GM23248 (cell line): ENCODE measurements around the gene VPS33A. TPM values are rescaled to one million over a fixed set of nuclear protein-coding genes. Genes with fewer than 3 reads are reported as not detected.

Source experiments
- DNase-seq: peaks from one replicate; pipeline ENCODE4 v3.0.0-alpha.2; 2015
- H2AFZ ChIP-seq: fragments of 200-600 bp; sonication (generic); 2 replicates; pipeline ENCODE4 v1.6.1; 2016; ENCODE audit warnings: antibody characterized with exemption
- H3F3A ChIP-seq: fragments of 200-600 bp; sonication (generic); 2 replicates; pipeline ENCODE4 v1.6.1; 2016; ENCODE audit warnings: mild to moderate bottlenecking, antibody characterized with exemption, mixed run types; ENCODE audit not compliant: insufficient read depth
- H3K27ac ChIP-seq: fragments of 200-600 bp; sonication (generic); 2 replicates; pipeline ENCODE4 v1.5.1; 2016; ENCODE audit warnings: mild to moderate bottlenecking
- H3K27me3 ChIP-seq: fragments of 200-600 bp; sonication (generic); replicated peaks from 2 replicates; pipeline ENCODE4 v1.6.1; 2016; ENCODE audit warnings: mild to moderate bottlenecking; ENCODE audit not compliant: insufficient read depth
- H3K36me3 ChIP-seq: fragments of 200-600 bp; sonication (generic); 2 replicates; pipeline ENCODE4 v1.6.1; 2016; ENCODE audit warnings: low read depth, mild to moderate bottlenecking
- H3K4me1 ChIP-seq: fragments of 200-600 bp; sonication (generic); 2 replicates; pipeline ENCODE4 v1.6.1; 2016; ENCODE audit warnings: mild to moderate bottlenecking; ENCODE audit not compliant: insufficient read depth
- H3K4me2 ChIP-seq: fragments of 200-600 bp; sonication (generic); one replicate; pipeline ENCODE4 v1.6.1; 2016; ENCODE audit warnings: mild to moderate bottlenecking; ENCODE audit not compliant: unreplicated experiment
- H3K4me3 ChIP-seq: fragments of 200-600 bp; sonication (generic); 2 replicates; pipeline ENCODE4 v1.5.1; 2016; ENCODE audit warnings: mild to moderate bottlenecking
- H3K79me2 ChIP-seq: fragments of 200-600 bp; sonication (generic); 2 replicates; pipeline ENCODE4 v1.6.1; 2016; ENCODE audit warnings: mild to moderate bottlenecking; ENCODE audit not compliant: insufficient read depth
- H3K9ac ChIP-seq: fragments of 200-600 bp; sonication (generic); 2 replicates; pipeline ENCODE4 v1.6.1; 2016; ENCODE audit warnings: mild to moderate bottlenecking
- H3K9me2 ChIP-seq: fragments of 200-600 bp; sonication (generic); 2 replicates; pipeline ENCODE4 v1.6.1; 2016; ENCODE audit warnings: mixed run types, mild to moderate bottlenecking, moderate library complexity; ENCODE audit not compliant: insufficient read depth
- H3K9me3 ChIP-seq: fragments of 200-600 bp; sonication (generic); one replicate; pipeline ENCODE4 v1.6.1; 2017; ENCODE audit warnings: low read depth
- H4K20me1 ChIP-seq: fragments of 200-600 bp; sonication (generic); 2 replicates; pipeline ENCODE4 v1.6.0; 2016; ENCODE audit not compliant: insufficient read depth
- EZH2 ChIP-seq: fragments of 200-600 bp; sonication (generic); IDR thresholded peaks from 2 replicates; pipeline ENCODE4 v1.6.1; 2018; ENCODE audit warnings: antibody characterized with exemption, mild to moderate bottlenecking; ENCODE audit not compliant: insufficient read depth, poor library complexity, severe bottlenecking
- EZH2phosphoT487 ChIP-seq: fragments of 200-600 bp; sonication (generic); IDR thresholded peaks from 2 replicates; pipeline ENCODE4 v1.6.1; 2018; ENCODE audit warnings: antibody characterized with exemption, moderate library complexity, mild to moderate bottlenecking, low read depth; ENCODE audit not compliant: insufficient read depth
- WGBS, 2 experiments: methylation state at CpG; one replicate each; pipeline ENCODE4 v1.1.6; 2015 to 2017; ENCODE audit warnings: low lambda C conversion rate in 2 of 2, low coverage in 1 of 2; ENCODE audit errors: missing lambda C conversion rate in 2 of 2; 5-methylcytosine and 5-hydroxymethylcytosine counted together
- in situ Hi-C: fragments of 300-500 bp; cut with MboI; formaldehyde crosslinking; loops from 2 replicates; pipeline ENCODE4 v1.15.0; 2020
- polyA plus RNA-seq: library from polyadenylated mRNA; unstranded; fragments of >200 nt; fragmentation: Nextera tagmentation; extraction: Ambion mirVana; gene quantifications from 2 replicates; pipeline ENCODE4 v1.2.1, GENCODE V29; 2016
- total RNA-seq: library from RNA; depleted of rRNA; stranded (reverse); fragments of >200 nt; shearing (Covaris generic); gene quantifications from 2 replicates; pipeline ENCODE4 v1.2.3, GENCODE V29; 2014

Gene VPS33A
- total and polyA plus RNA-seq, 2 experiments from 2014 or later = 16.0 to 16.2 TPM

DNA sequence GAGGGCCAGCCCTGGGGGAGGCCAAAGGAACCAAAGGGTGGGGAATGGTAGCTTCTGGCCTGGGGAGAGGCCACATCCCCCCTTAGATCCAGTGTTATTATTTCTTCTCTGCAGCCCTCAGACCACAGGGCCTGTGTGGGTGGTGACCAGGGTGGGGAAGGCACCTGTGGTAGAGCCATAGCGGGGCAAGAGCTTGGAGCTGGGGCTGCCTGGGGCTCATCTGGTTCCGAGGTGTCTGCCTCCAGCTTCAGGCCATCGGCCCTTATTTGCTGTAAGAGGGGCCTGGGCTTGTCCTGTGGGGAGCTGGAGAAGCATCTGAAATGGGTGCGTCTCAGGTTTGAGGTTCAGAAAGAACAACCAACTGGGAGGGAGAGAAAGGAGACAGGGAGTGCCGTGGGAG, 64.9 kb downstream of the VPS33A start:
- H3K27ac ChIP-seq = no peak overlapping the region
- no peaks in the 10 kb centered on the region; the same call in 1 of the 2 replicates for H3K27me3 ChIP-seq
- H3K79me2 ChIP-seq = no peaks in the 10 kb centered on the region
- H3K4me2 ChIP-seq = no peak overlapping the region
- no peak for TF ChIP-seq EZH2
- peaks cover 8% of the 10 kb centered on the region; the same call in 1 of the 2 replicates for H3K4me1 ChIP-seq
- no peaks in the 10 kb centered on the region for H3K9me3 ChIP-seq
- H3K4me3 ChIP-seq = no peak overlapping the region
- in situ Hi-C loops = no loop called here
- peaks cover 16% of the 10 kb centered on the region for H3F3A ChIP-seq
- no peak for DNase-seq
- no peaks in the 10 kb centered on the region for H3K9me2 ChIP-seq
- H3K36me3 ChIP-seq = no peaks in the 10 kb centered on the region
- no peak overlapping the region for H2AFZ ChIP-seq
- H3K9ac ChIP-seq = no peak overlapping the region
- whole genome bisulfite sequencing, 2 experiments = 95% methylated on average over 5 of the region's 5 CpGs
- no peaks in the 10 kb centered on the region for H4K20me1 ChIP-seq

DNA sequence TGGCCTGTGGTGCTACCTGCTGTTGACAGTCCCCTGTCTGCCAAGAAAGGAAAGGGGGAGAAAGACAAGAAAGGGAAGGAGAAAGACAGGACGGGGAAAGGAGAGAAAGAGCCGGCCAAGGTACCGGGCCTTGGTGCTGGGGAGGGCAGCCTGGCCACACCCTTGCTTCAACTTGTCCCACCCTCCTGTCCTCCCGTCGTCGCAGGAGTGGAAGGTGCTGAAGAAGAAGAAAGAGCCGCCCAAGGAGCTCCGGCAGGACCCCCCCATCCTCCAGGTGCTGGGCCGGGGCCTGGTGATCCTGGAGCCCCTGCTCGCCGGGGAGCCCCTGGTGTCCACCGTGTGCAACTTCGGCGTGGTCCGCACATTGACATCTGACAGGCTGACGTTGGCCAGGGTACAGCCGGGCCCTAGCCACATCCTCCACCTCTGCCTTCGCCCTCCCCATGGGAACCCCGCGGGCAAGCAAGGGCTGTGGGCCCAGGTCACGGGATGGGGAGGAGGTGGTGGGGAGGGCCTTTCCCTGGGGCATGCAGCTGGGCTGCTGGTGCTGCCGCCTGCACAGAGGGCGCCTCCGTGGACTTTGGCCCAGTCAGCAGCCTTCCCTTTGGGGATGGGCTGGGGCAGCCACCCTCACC, 65.6 kb downstream of the VPS33A start:
- in situ Hi-C loops = no loop called here
- no peak overlapping the region for H2AFZ ChIP-seq
- H3K9me3 ChIP-seq = no peaks in the 10 kb centered on the region
- H3K4me1 ChIP-seq = peaks cover 8% of the 10 kb centered on the region; the same call in 1 of the 2 replicates
- H3F3A ChIP-seq = peaks cover 13% of the 10 kb centered on the region
- no peak overlapping the region for H3K27ac ChIP-seq
- H4K20me1 ChIP-seq = no peaks in the 10 kb centered on the region
- H3K79me2 ChIP-seq = no peaks in the 10 kb centered on the region
- no peak overlapping the region for H3K4me2 ChIP-seq
- no peaks in the 10 kb centered on the region for H3K36me3 ChIP-seq
- H3K4me3 ChIP-seq = no peak overlapping the region
- no peaks in the 10 kb centered on the region for H3K9me2 ChIP-seq
- 73 to 78% methylated on average over 23 of the region's 24 CpGs for WGBS, 2 experiments
- no peak overlapping the region for H3K9ac ChIP-seq
- TF ChIP-seq EZH2phosphoT487 (no peak), EZH2 (no peak)
- H3K27me3 ChIP-seq = no peaks in the 10 kb centered on the region; the same call in 1 of the 2 replicates
- DNase-seq = no peak

DNA sequence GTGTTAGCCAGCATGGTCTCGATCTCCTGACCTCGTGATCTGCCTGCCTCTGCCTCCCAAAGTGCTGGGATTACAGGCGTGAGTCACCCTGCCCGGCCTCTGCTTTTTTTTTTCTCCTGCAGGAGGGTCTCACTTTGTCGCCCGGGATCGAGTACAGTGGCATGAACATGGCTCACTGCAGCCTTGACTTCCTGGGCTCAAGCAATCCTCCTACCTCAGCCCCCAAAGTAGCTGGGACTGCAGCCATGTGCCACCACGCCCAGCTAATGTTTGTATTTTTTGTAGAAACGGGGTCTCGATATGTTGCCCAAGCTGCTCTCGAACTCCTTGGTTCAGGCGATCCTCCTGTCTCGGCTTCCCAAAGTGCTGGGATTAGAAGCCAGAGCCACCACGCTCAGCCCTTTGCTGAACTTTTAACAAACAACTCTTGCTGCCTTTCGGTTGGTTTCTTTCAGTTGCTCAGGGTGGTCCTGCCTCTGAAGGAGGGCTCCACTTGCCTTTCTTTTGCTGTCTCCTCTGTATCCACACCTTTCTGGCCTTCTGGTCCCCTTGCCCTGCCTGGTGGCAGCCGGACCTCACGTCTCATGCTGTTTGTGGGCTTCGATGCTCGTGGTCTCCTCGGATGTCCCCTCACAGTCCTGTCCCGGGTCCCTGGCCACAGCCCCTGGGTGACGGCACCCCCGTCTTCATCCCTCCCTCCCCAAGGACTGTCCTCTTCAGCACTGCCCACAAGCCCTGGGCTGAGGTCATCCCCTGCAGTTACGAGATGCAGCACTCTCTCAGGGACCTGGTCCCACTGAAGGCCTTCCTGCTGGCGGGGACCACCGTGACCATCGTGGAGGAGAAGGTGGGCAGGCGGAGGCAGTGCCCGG, 66.6 kb downstream of the VPS33A start:
- WGBS, 2 experiments = 90% methylated on average over 29 of the region's 29 CpGs
- Histone ChIP-seq H3K27me3 (no peaks in the 10 kb centered on the region; the same call in 1 of the 2 replicates), H3K36me3 (no peaks in the 10 kb centered on the region), H3K9me2 (no peaks in the 10 kb centered on the region), H3K4me2 (no peak overlapping the region), H2AFZ (no peak overlapping the region), H3K4me3 (no peak overlapping the region), H3K27ac (no peak overlapping the region), H3F3A (peaks cover 11% of the 10 kb centered on the region), H3K9ac (no peak overlapping the region), H4K20me1 (no peaks in the 10 kb centered on the region), H3K9me3 (no peaks in the 10 kb centered on the region), H3K4me1 (peaks cover 8% of the 10 kb centered on the region; the same call in 1 of the 2 replicates), H3K79me2 (no peaks in the 10 kb centered on the region)
- TF ChIP-seq EZH2phosphoT487 (no peak), EZH2 (no peak)
- DNase-seq = no peak
- in situ Hi-C loops = no loop called here

DNA sequence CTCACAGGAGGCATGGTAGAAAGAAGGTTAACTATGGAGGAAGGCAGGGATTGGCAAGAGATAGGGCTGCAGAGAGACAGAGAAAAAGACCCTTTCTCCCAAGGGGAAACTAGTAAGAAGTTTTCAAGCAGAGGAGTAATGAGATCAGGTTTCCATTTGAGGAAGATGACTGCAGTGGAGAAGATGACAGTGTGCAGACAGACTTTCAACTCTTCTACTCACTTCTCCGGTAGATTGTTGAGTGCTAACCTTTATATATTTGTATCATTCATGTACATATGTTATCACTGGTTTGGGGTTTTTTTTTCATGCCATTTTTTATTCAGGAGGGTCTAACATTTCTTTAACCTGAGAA, 68.7 kb downstream of the VPS33A start:
- peak overlapping the region; percentile 15; the same call in 1 of the 2 replicates for H2AFZ ChIP-seq
- H3K9me2 ChIP-seq = no peaks in the 10 kb centered on the region
- 50 to 57% methylated on average over 1 of the region's 1 CpG for WGBS, 2 experiments
- H3K4me1 ChIP-seq = peaks cover 8% of the 10 kb centered on the region; the same call in 1 of the 2 replicates
- no peaks in the 10 kb centered on the region for H3K36me3 ChIP-seq
- no peaks in the 10 kb centered on the region for H4K20me1 ChIP-seq
- peak; percentile 42 for DNase-seq
- no peaks in the 10 kb centered on the region for H3K9me3 ChIP-seq
- H3K27me3 ChIP-seq = no peaks in the 10 kb centered on the region
- peak overlapping the region; percentile 27; the same call in 1 of the 2 replicates for H3K27ac ChIP-seq
- H3K4me3 ChIP-seq = no peak overlapping the region
- in situ Hi-C loops = no loop called here
- H3F3A ChIP-seq = peaks cover 10% of the 10 kb centered on the region
- no peak overlapping the region for H3K9ac ChIP-seq
- no peak for TF ChIP-seq EZH2phosphoT487
- no peak for TF ChIP-seq EZH2
- H3K4me2 ChIP-seq = no peak overlapping the region
- H3K79me2 ChIP-seq = no peaks in the 10 kb centered on the region
